Spleen (tissue), 11 donors: Measurements from ENCODE around the gene B4GALNT2. TPM values are rescaled to one million over a fixed set of nuclear protein-coding genes. Genes with fewer than 3 reads are reported as not detected.

ENCODE experiments used
- DNase-seq: peaks from one replicate; pipeline ENCODE4 v3.0.0-alpha.2; 2020
- H3K27ac ChIP-seq, 8 donors: fragments of 200-600 bp; sonication (generic) in 7 of 8; 1 replicate in 4 of 8; 2 replicates in 4 of 8; pipeline versions ENCODE4 v1.5.0 to v1.8.0; 2016 to 2021; ENCODE audit warnings: inconsistent platforms in 4 of 8, mild to moderate bottlenecking in 4 of 8, moderate library complexity in 1 of 8
- H3K27me3 ChIP-seq, 7 donors: fragments of 200-600 bp; sonication (generic) in 6 of 7; replicated peaks in 1 of 7; 1 replicate in 4 of 7; 2 replicates in 3 of 7; pipeline versions ENCODE4 v1.5.0 to v1.8.0; 2016 to 2021; ENCODE audit warnings: inconsistent platforms in 3 of 7, mild to moderate bottlenecking in 1 of 7
- H3K36me3 ChIP-seq, 6 donors: fragments of 200-600 bp; sonication (generic) in 5 of 6; 1 replicate in 4 of 6; 2 replicates in 2 of 6; pipeline versions ENCODE4 v1.5.0 to v1.8.0; 2016 to 2021; ENCODE audit warnings: inconsistent platforms in 2 of 6
- H3K4me1 ChIP-seq, 6 donors: fragments of 200-600 bp; sonication (generic) in 5 of 6; 1 replicate in 3 of 6; 2 replicates in 3 of 6; pipeline versions ENCODE4 v1.5.0 to v1.8.0; 2016 to 2021; ENCODE audit warnings: inconsistent platforms in 3 of 6
- H3K4me3 ChIP-seq, 8 donors: fragments of 200-600 bp; sonication (generic) in 7 of 8; 1 replicate in 4 of 8; 2 replicates in 4 of 8; pipeline versions ENCODE4 v1.5.0 to v1.8.0; 2016 to 2021; ENCODE audit warnings: inconsistent platforms in 4 of 8, mild to moderate bottlenecking in 4 of 8, moderate library complexity in 2 of 8
- H3K9me3 ChIP-seq, 8 donors: fragments of 200-600 bp; sonication (generic) in 7 of 8; 1 replicate in 4 of 8; 2 replicates in 4 of 8; pipeline versions ENCODE4 v1.5.0 to v1.8.0; 2016 to 2021; ENCODE audit warnings: inconsistent platforms in 4 of 8
- POLR2A ChIP-seq, 3 donors: fragments of 450-650 bp; IDR thresholded peaks; one replicate each; pipeline ENCODE4 v1.5.1; 2017; ENCODE audit warnings: antibody characterized with exemption in 3 of 3, mild to moderate bottlenecking in 1 of 3
- POLR2AphosphoS5 ChIP-seq, 3 donors: sonication (generic); formaldehyde crosslinking; IDR thresholded peaks; one replicate each; pipeline ENCODE4 v1.5.1; 2017; ENCODE audit warnings: antibody characterized with exemption in 3 of 3
- WGBS, 5 donors: extraction: QIAGEN DNeasy Blood & Tissue Kit in 3 of 5; methylation state at CpG; one replicate each; pipeline versions ENCODE4 v1.1.5 to v1.1.7; 2013 to 2018; 5-methylcytosine and 5-hydroxymethylcytosine counted together
- intact Hi-C: fragments of 100-400 bp; cut with DNase I; formaldehyde crosslinking; loops from one replicate; pipeline ENCODE4 v1.15.0; 2023; ENCODE audit warnings: low total_unique reads
- polyA plus RNA-seq, 3 donors: library from polyadenylated mRNA; stranded (reverse); fragments of 200-250 nt; gene quantifications; one replicate each; pipeline ENCODE4 v1.2.1, GENCODE V29; 2013
- total RNA-seq, 7 donors: library from RNA; depleted of rRNA in 3 of 7; stranded (reverse); fragments of >200 nt in 3 of 7; fragmentation: NEBNext Ultra II Directional in 4 of 7; extraction: Animal tissue kit (Norgen Biotek cat#: 25700) in 4 of 7; gene quantifications; one replicate each; pipeline versions ENCODE4 v1.1.0 to v1.2.1, GENCODE V29; 2016 to 2021
- TF ChIP-seq, protein P1 (sequence below), 11 experiments: fragments of 200-600 bp in 7 of 11; fragments of 450-650 bp in 4 of 11; sonication (generic) in 4 of 11; IDR thresholded peaks in 8 of 11; conservative IDR thresholded peaks in 3 of 11; 1 replicate in 7 of 11; 2 replicates in 4 of 11; pipeline versions ENCODE4 v1.4.0 to v1.8.0; 2016 to 2021; ENCODE audit warnings: antibody characterized with exemption in 11 of 11, inconsistent platforms in 4 of 11, mild to moderate bottlenecking in 1 of 11
- donor health status: healthy with polysubstance abuse.
- donor health status: DM: no; HTN: no; CAD: no; lungs with moderate emphysema.
- donor health status: DM: no; HTN: no; CAD: no.
- donor health status: Bipolar disorder and iron deficiency.
- donor health status: healthy.
- donor health status: DM: no; HTN: no; CAD: no.
- donor health status: DM: yes; HTN: yes; CAD: no.

B4GALNT2 gene
- total and polyA plus RNA-seq, 10 donors, result 0.10 to 0.21 (median 0.18) TPM; not detected in 6

GRCh38 chr17:49193513-49194296, 61.1 kb downstream of the B4GALNT2 start:
- intact Hi-C loops, result no loop called here
- Histone ChIP-seq H3K27me3 (no peaks in the 10 kb centered on the region), H3K4me3 (peak overlapping the region; percentile 60 to 78 (median 68)), H3K36me3 (no peaks in the 10 kb centered on the region), H3K9me3 (no peaks in the 10 kb centered on the region), H3K4me1 (peaks cover 5 to 48% (median 22%) of the 10 kb centered on the region in 6 donors), H3K27ac (peak overlapping the region; percentile 93 to 99 (median 97))
- peak; percentile 79 for DNase-seq
- TF ChIP-seq, protein P1, sequence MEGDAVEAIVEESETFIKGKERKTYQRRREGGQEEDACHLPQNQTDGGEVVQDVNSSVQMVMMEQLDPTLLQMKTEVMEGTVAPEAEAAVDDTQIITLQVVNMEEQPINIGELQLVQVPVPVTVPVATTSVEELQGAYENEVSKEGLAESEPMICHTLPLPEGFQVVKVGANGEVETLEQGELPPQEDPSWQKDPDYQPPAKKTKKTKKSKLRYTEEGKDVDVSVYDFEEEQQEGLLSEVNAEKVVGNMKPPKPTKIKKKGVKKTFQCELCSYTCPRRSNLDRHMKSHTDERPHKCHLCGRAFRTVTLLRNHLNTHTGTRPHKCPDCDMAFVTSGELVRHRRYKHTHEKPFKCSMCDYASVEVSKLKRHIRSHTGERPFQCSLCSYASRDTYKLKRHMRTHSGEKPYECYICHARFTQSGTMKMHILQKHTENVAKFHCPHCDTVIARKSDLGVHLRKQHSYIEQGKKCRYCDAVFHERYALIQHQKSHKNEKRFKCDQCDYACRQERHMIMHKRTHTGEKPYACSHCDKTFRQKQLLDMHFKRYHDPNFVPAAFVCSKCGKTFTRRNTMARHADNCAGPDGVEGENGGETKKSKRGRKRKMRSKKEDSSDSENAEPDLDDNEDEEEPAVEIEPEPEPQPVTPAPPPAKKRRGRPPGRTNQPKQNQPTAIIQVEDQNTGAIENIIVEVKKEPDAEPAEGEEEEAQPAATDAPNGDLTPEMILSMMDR (IDR thresholded peaks at IDR 0.05 in 8 of 11, conservative IDR thresholded peaks at IDR 0.05 in 3 of 11), result no peak
- no peak for TF ChIP-seq POLR2A (IDR thresholded peaks at IDR 0.05)
- TF ChIP-seq POLR2AphosphoS5 (IDR thresholded peaks at IDR 0.05), result peak in 2 of 3 donors; percentile 41 to 45
- WGBS, 5 donors, result 6 to 9% (median 7%) methylated on average over 20 to 21 of the region's 21 CpGs

- Histone ChIP-seq H3K27me3 (no peaks in the 10 kb centered on the region), H3K27ac (peak overlapping the region in 6 of 8 donors; percentile 93 to 99 (median 96)), H3K4me1 (peaks cover 5 to 48% (median 22%) of the 10 kb centered on the region in 6 donors), H3K4me3 (peak overlapping the region in 2 of 8 donors; percentile 66 to 78), H3K36me3 (no peaks in the 10 kb centered on the region), H3K9me3 (no peaks in the 10 kb centered on the region)
- DNase-seq, result no peak
- no peak for TF ChIP-seq POLR2A (IDR thresholded peaks at IDR 0.05)
- no peak for TF ChIP-seq POLR2AphosphoS5 (IDR thresholded peaks at IDR 0.05)
- TF ChIP-seq, protein P1 (IDR thresholded peaks at IDR 0.05 in 8 of 11, conservative IDR thresholded peaks at IDR 0.05 in 3 of 11), result no peak
- 50 to 64% (median 56%) methylated on average over 3 of the region's 3 CpGs for whole genome bisulfite sequencing, 5 donors
- intact Hi-C loops, result no loop called here
Observed at GRCh38 chr17:49194297-49194607, 61.7 kb downstream of the B4GALNT2 start.

- DNase-seq, result no peak
- Histone ChIP-seq H3K4me3 (no peak overlapping the region), H3K27ac (peak overlapping the region in 4 of 8 donors; percentile 10 to 35 (median 24)), H3K4me1 (peaks cover 4 to 49% (median 20%) of the 10 kb centered on the region in 6 donors), H3K27me3 (no peaks in the 10 kb centered on the region), H3K36me3 (no peaks in the 10 kb centered on the region), H3K9me3 (no peaks in the 10 kb centered on the region)
- no peak for TF ChIP-seq POLR2A (IDR thresholded peaks at IDR 0.05)
- TF ChIP-seq, protein P1 (IDR thresholded peaks at IDR 0.05 in 8 of 11, conservative IDR thresholded peaks at IDR 0.05 in 3 of 11), result no peak
- TF ChIP-seq POLR2AphosphoS5 (IDR thresholded peaks at IDR 0.05), result no peak
- intact Hi-C loops, result no loop called here
- 59 to 78% (median 72%) methylated on average over 4 of the region's 4 CpGs for WGBS, 5 donors
Observed at GRCh38 chr17:49195751-49196150, 63.2 kb downstream of the B4GALNT2 start.

DNA sequence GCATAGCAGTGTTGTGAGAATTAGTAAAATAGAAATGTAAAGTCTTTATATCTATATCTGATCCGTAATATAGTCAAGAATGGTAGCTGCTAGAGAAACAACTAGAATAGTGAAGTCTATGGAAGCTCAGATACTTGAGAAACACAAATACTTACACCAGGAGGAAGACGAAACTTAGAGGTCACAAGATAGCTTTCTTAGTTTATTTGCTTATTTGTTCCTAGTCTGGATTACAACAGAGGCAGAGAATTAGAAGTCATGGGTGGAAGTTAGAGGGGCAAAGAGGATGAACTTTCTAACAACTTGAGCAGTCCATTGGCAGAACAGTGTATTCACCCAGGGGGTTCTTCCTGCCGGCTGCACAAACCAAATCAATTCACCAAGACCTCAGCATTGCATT, 64.0 kb downstream of the B4GALNT2 start:
- Histone ChIP-seq H3K36me3 (no peaks in the 10 kb centered on the region), H3K9me3 (no peaks in the 10 kb centered on the region), H3K27ac (peak overlapping the region in 2 of 8 donors; percentile 25 to 35), H3K4me1 (peaks cover 0 to 45% (median 14%) of the 10 kb centered on the region in 6 donors), H3K27me3 (no peaks in the 10 kb centered on the region), H3K4me3 (no peak overlapping the region)
- 86 to 90% (median 88%) methylated on average over 3 of the region's 3 CpGs for WGBS, 5 donors
- no peak for TF ChIP-seq POLR2AphosphoS5 (IDR thresholded peaks at IDR 0.05)
- no peak for TF ChIP-seq POLR2A (IDR thresholded peaks at IDR 0.05)
- TF ChIP-seq, protein P1 (IDR thresholded peaks at IDR 0.05 in 8 of 11, conservative IDR thresholded peaks at IDR 0.05 in 3 of 11), result no peak
- intact Hi-C loops, result no loop called here
- DNase-seq, result no peak
